ENCODE data around the gene E2F6.

GRCh38 chr2:11480406-11480805, 14.4 kb upstream of the E2F6 start:
- no peak for TF ChIP-seq POLR2AphosphoS5 (IDR thresholded peaks at IDR 0.05)
- TF ChIP-seq CTCF (IDR thresholded peaks at IDR 0.05) = no peak
- TF ChIP-seq POLR2A (IDR thresholded peaks at IDR 0.05) = no peak
